ENCODE measurements around the gene CELF2.

Gene CELF2

DNA sequence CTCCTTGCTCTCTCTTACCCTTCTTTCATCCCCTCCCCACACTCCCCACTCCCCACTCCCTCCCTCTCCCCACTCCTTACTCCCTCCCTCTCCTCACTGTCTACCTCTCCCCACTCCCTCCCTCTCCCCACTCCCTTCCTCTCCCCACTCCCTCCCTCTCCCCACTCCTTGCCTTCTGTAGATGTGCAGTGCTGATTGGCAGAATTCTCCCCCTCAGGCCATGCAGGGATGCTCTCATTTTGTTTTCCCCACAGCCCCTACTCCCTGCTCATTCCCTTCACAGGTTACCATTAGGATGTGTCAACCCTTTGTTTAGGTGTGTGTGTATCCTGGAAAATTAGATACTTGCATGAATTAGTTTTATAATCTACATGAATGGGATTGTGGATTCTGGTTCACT, 90.3 kb downstream of the CELF2 start:
- no peak for TF ChIP-seq FOXP2 (optimal IDR thresholded peaks at IDR 0.05; ENCODE audit: borderline replicate concordance, extremely low read depth, extremely low read length, insufficient read depth)
- TF ChIP-seq POLR2AphosphoS5 (IDR thresholded peaks at IDR 0.05; ENCODE audit: low read depth, low read length), result no peak
- TF ChIP-seq TAF1 (IDR thresholded peaks at IDR 0.05; ENCODE audit: borderline replicate concordance, insufficient read depth, low read length), result no peak
- TF ChIP-seq SIN3A (IDR thresholded peaks at IDR 0.05; ENCODE audit: borderline replicate concordance, insufficient read depth, low read length), result no peak

DNA sequence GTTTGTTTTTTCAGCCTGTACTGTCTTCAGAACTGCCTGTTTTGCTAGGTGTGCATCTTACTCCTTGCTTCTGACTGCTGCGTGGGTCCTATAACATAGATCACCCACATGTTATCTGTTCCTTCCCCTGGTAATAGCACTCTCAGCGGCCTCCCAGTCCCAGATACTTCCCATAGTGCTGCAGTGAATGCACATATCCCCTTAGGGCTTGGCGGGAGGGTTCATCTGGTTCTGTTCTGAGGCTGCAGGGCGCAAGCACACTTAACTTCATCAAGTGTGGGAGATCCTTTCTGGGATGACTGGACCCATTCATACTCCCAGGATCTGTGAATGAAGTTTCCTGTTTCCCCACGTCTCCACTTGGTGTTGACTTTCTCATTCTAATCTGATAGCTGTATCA, 90.7 kb downstream of the CELF2 start:
- TF ChIP-seq TAF1 (IDR thresholded peaks at IDR 0.05; ENCODE audit: borderline replicate concordance, insufficient read depth, low read length) (no peak), REST (IDR thresholded peaks at IDR 0.05; ENCODE audit: insufficient read depth in 1 of 2, low read depth in 2 of 2, low read length in 2 of 2) (no peak), FOXP2 (optimal IDR thresholded peaks at IDR 0.05; ENCODE audit: borderline replicate concordance, extremely low read depth, extremely low read length, insufficient read depth) (no peak), POLR2AphosphoS5 (IDR thresholded peaks at IDR 0.05; ENCODE audit: low read depth, low read length) (no peak), SIN3A (IDR thresholded peaks at IDR 0.05; ENCODE audit: borderline replicate concordance, insufficient read depth, low read length) (no peak)

DNA sequence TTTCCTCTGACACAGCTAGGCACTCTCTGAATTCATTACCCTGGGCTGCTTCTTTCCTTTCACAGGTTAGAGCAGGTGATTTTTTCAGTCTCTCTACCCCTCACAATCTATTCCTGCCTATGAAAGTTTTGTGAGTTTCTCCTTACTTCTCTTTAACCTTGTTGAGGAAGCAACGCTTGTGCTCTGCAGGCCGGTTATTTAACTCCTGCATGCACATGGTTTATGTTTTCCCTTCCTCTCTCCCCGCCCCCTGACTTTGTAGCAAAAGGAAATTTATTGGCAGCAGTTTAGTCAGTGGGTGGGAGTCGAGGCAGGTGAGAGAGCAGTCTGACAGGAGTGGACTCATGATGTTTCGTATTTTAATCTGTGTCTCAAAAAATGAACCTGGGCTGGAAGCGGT, 91.9 kb downstream of the CELF2 start:
- TF ChIP-seq POLR2AphosphoS5 (IDR thresholded peaks at IDR 0.05; ENCODE audit: low read depth, low read length), result no peak
- TF ChIP-seq REST (IDR thresholded peaks at IDR 0.05; ENCODE audit: insufficient read depth in 1 of 2, low read depth in 2 of 2, low read length in 2 of 2), result no peak
- no peak for TF ChIP-seq SIN3A (IDR thresholded peaks at IDR 0.05; ENCODE audit: borderline replicate concordance, insufficient read depth, low read length)
- no peak for TF ChIP-seq FOXP2 (optimal IDR thresholded peaks at IDR 0.05; ENCODE audit: borderline replicate concordance, extremely low read depth, extremely low read length, insufficient read depth)
- TF ChIP-seq TAF1 (IDR thresholded peaks at IDR 0.05; ENCODE audit: borderline replicate concordance, insufficient read depth, low read length), result no peak

DNA sequence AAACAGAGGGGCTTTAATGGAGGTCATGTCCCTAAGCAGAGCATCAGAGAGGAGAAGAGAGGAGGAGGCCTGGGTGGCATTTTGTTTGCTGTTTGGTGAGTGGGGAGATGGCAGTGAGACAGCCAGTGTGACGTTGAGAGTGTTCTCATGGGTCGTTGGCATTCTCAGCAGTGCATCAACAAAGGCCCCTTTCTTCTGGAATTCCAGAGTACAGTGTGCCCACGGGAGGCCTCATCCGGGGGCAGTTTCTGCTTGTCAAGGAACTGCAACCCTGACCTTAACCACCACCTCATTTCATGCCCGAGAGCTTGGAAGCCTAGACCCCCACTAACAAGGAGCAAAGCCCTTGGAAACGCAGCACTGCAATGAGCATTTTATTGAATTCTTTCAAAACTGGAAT, 92.9 kb downstream of the CELF2 start:
- TF ChIP-seq FOXP2 (optimal IDR thresholded peaks at IDR 0.05; ENCODE audit: borderline replicate concordance, extremely low read depth, extremely low read length, insufficient read depth) (no peak), TAF1 (IDR thresholded peaks at IDR 0.05; ENCODE audit: borderline replicate concordance, insufficient read depth, low read length) (no peak), REST (IDR thresholded peaks at IDR 0.05; ENCODE audit: insufficient read depth in 1 of 2, low read depth in 2 of 2, low read length in 2 of 2) (no peak), SIN3A (IDR thresholded peaks at IDR 0.05; ENCODE audit: borderline replicate concordance, insufficient read depth, low read length) (no peak), POLR2AphosphoS5 (IDR thresholded peaks at IDR 0.05; ENCODE audit: low read depth, low read length) (no peak)

GRCh38 chr10:11111490-11111889, 93.8 kb downstream of the CELF2 start:
- no peak for TF ChIP-seq TAF1 (IDR thresholded peaks at IDR 0.05; ENCODE audit: borderline replicate concordance, insufficient read depth, low read length)
- no peak for TF ChIP-seq FOXP2 (optimal IDR thresholded peaks at IDR 0.05; ENCODE audit: borderline replicate concordance, extremely low read depth, extremely low read length, insufficient read depth)
- no peak for TF ChIP-seq REST (IDR thresholded peaks at IDR 0.05; ENCODE audit: insufficient read depth in 1 of 2, low read depth in 2 of 2, low read length in 2 of 2)
- TF ChIP-seq POLR2AphosphoS5 (IDR thresholded peaks at IDR 0.05; ENCODE audit: low read depth, low read length), result no peak
- TF ChIP-seq SIN3A (IDR thresholded peaks at IDR 0.05; ENCODE audit: borderline replicate concordance, insufficient read depth, low read length), result no peak

Measured in PFSK-1 (cell line).